Thyroid gland (tissue), 4 donors: Measurements from ENCODE around the gene TLE5. TPM values are rescaled to one million over a fixed set of nuclear protein-coding genes. Genes with fewer than 3 reads are reported as not detected.

Experiments
- DNase-seq, 2 donors: peaks; one replicate each; pipeline ENCODE4 v3.0.0-alpha.2; 2019
- H3K27ac ChIP-seq, 3 donors: fragments of 200-600 bp; sonication (generic); 1 replicate in 2 of 3; 2 replicates in 1 of 3; pipeline ENCODE4 v1.5.1; 2016 to 2019; ENCODE audit warnings: mild to moderate bottlenecking in 1 of 3, moderate library complexity in 1 of 3
- H3K27me3 ChIP-seq: fragments of 200-600 bp; sonication (generic); one replicate; pipeline ENCODE4 v1.5.1; 2019
- H3K36me3 ChIP-seq, 2 donors: fragments of 200-600 bp; sonication (generic); one replicate each; pipeline ENCODE4 v1.5.1; 2016 to 2019
- H3K4me1 ChIP-seq, 2 donors: fragments of 200-600 bp; sonication (generic); one replicate each; pipeline ENCODE4 v1.5.1; 2017 to 2019
- H3K4me3 ChIP-seq, 3 donors: fragments of 200-600 bp; sonication (generic); replicated peaks in 1 of 3; 1 replicate in 2 of 3; 2 replicates in 1 of 3; pipeline ENCODE4 v1.5.1; 2016; ENCODE audit warnings: mild to moderate bottlenecking in 1 of 3
- H3K9me3 ChIP-seq: fragments of 200-600 bp; sonication (generic); one replicate; pipeline ENCODE4 v1.5.1; 2017
- POLR2A ChIP-seq, 2 donors: fragments of 450-650 bp; IDR thresholded peaks; one replicate each; pipeline ENCODE4 v1.6.1; 2017; ENCODE audit warnings: antibody characterized with exemption in 2 of 2, mild to moderate bottlenecking in 2 of 2, moderate library complexity in 1 of 2
- WGBS, 2 donors: methylation state at CpG; one replicate each; pipeline ENCODE4 v1.1.5; 2017; 5-methylcytosine and 5-hydroxymethylcytosine counted together
- intact Hi-C: fragments of 100-400 bp; cut with DNase I; formaldehyde crosslinking; loops from one replicate; pipeline ENCODE4 v1.15.1; 2023
- total RNA-seq, 4 donors: library from RNA; depleted of rRNA; stranded (reverse); fragments of >200 nt; gene quantifications; one replicate each; pipeline ENCODE4 v1.2.3, GENCODE V29; 2016
- TF ChIP-seq, protein P1 (sequence below), 6 experiments: fragments of 200-600 bp in 3 of 6; fragments of 450-650 bp in 3 of 6; sonication (generic) in 3 of 6; IDR thresholded peaks; one replicate each; pipeline ENCODE4 v1.5.1; 2016 to 2019; ENCODE audit warnings: antibody characterized with exemption in 6 of 6, mild to moderate bottlenecking in 2 of 6, inconsistent platforms in 1 of 6, moderate library complexity in 1 of 6

The TLE5 gene
- total RNA-seq, 4 donors from 2014 or later: 398 to 892 (median 498) TPM

DNA sequence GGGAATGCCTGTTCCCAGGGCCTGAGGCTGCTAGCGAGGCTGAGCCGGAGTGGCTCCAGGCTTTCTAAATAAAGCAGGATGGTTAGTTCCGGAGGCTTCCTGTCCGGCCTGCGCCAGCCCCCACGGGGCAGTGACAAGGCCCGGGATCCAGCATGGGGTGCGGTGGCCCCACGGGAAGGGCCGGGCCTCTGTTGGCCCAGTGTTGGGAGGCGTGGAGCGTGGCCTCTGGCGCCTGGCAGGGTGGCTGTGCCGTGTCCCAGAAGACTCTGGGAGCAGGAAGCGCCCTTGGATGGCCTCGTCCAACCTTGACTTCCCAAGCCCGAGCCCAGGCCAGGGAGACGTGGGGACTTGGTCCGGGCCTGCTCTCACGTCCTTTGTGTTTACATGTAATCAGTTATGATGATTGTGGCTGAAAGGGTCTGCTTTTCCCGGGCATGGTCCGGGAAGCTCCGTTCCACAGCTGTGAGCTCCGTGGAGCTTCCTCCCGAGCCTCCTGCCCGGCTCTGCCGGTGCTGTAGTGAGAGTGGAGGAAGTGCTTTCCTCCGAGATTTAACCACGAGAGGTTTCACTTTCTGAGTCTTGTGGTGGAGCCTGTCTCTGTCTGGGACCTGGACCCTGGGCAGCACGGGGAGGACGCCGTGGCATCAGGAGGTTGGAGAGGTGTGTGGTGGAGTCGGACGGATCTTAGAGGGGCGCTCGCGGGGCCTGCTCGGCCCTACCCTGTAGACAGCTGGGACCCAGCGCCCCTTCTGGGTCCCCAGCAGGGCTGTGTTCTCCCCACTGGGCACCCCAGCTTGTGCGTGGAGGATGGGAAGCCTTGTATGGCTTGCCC lies 36.4 kb upstream of the TLE5 start:
- Histone ChIP-seq H3K4me1 (peaks cover 43 to 48% of the 10 kb centered on the region in 2 donors), H3K9me3 (no peaks in the 10 kb centered on the region), H3K27me3 (no peaks in the 10 kb centered on the region), H3K36me3 (no peaks in the 10 kb centered on the region), H3K4me3 (no peak overlapping the region), H3K27ac (peak overlapping the region; percentile 73 to 85 (median 83))
- WGBS, 2 donors: 50 to 51% methylated on average over 16 to 19 of the region's 40 CpGs
- no peak for TF ChIP-seq POLR2A (IDR thresholded peaks at IDR 0.05)
- TF ChIP-seq, protein P1, sequence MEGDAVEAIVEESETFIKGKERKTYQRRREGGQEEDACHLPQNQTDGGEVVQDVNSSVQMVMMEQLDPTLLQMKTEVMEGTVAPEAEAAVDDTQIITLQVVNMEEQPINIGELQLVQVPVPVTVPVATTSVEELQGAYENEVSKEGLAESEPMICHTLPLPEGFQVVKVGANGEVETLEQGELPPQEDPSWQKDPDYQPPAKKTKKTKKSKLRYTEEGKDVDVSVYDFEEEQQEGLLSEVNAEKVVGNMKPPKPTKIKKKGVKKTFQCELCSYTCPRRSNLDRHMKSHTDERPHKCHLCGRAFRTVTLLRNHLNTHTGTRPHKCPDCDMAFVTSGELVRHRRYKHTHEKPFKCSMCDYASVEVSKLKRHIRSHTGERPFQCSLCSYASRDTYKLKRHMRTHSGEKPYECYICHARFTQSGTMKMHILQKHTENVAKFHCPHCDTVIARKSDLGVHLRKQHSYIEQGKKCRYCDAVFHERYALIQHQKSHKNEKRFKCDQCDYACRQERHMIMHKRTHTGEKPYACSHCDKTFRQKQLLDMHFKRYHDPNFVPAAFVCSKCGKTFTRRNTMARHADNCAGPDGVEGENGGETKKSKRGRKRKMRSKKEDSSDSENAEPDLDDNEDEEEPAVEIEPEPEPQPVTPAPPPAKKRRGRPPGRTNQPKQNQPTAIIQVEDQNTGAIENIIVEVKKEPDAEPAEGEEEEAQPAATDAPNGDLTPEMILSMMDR (IDR thresholded peaks at IDR 0.05): no peak
- peak; percentile 57 to 68 for DNase-seq
- intact Hi-C loops: no loop called here

DNA sequence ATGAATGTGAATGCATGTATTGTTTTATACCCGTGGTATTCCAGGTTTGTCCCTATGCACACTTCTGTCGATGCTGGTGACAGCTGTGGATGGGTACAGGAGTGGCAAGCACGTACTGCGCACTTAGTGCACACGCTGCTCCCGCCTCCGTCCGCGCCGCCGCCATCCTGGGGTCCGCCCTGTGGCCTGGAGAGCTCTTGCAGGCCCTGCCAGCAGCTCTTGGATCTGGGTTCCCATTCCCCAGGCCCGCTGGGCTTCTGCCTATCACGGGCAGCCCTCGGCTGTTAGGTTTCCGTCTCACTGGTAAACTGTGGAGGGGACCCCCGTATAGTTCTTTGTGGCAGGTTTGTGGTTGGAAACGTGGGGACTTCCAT lies 35.8 kb upstream of the TLE5 start:
- WGBS, 2 donors: 77 to 89% methylated on average over 11 to 16 of the region's 18 CpGs
- H3K27me3 ChIP-seq: no peaks in the 10 kb centered on the region
- peak overlapping the region in 1 of 3 donors; percentile 9 for H3K4me3 ChIP-seq
- H3K9me3 ChIP-seq: no peaks in the 10 kb centered on the region
- TF ChIP-seq, protein P1 (IDR thresholded peaks at IDR 0.05): no peak
- no peak for TF ChIP-seq POLR2A (IDR thresholded peaks at IDR 0.05)
- intact Hi-C loops: no loop called here
- H3K4me1 ChIP-seq: peaks cover 40 to 45% of the 10 kb centered on the region in 2 donors
- peak overlapping the region; percentile 73 to 85 (median 83) for H3K27ac ChIP-seq
- no peak for DNase-seq
- no peaks in the 10 kb centered on the region for H3K36me3 ChIP-seq

- Histone ChIP-seq H3K27ac (peak overlapping the region; percentile 73 to 85 (median 83)), H3K9me3 (no peaks in the 10 kb centered on the region), H3K4me3 (peak overlapping the region in 1 of 3 donors; percentile 9), H3K4me1 (peaks cover 40 to 45% of the 10 kb centered on the region in 2 donors), H3K27me3 (no peaks in the 10 kb centered on the region), H3K36me3 (no peaks in the 10 kb centered on the region)
- intact Hi-C loops: no loop called here
- no peak for DNase-seq
- 91 to 92% methylated on average over 11 to 14 of the region's 24 CpGs for WGBS, 2 donors
- TF ChIP-seq, protein P1 (IDR thresholded peaks at IDR 0.05): no peak
- no peak for TF ChIP-seq POLR2A (IDR thresholded peaks at IDR 0.05)
These were observed 35.2 kb upstream of the TLE5 start for GRCh38 chr19:3097442-3097871.

GRCh38 chr19:3096902-3097326 lies 34.6 kb upstream of the TLE5 start:
- DNase-seq: no peak
- Histone ChIP-seq H3K9me3 (no peaks in the 10 kb centered on the region), H3K36me3 (no peaks in the 10 kb centered on the region), H3K4me3 (no peak overlapping the region), H3K27ac (peak overlapping the region in 2 of 3 donors; percentile 73 to 85), H3K4me1 (peaks cover 40 to 45% of the 10 kb centered on the region in 2 donors), H3K27me3 (no peaks in the 10 kb centered on the region)
- WGBS, 2 donors: 61 to 74% methylated on average over 3 to 5 of the region's 11 CpGs
- no peak for TF ChIP-seq POLR2A (IDR thresholded peaks at IDR 0.05)
- TF ChIP-seq, protein P1 (IDR thresholded peaks at IDR 0.05): no peak
- intact Hi-C loops: no loop called here

DNA sequence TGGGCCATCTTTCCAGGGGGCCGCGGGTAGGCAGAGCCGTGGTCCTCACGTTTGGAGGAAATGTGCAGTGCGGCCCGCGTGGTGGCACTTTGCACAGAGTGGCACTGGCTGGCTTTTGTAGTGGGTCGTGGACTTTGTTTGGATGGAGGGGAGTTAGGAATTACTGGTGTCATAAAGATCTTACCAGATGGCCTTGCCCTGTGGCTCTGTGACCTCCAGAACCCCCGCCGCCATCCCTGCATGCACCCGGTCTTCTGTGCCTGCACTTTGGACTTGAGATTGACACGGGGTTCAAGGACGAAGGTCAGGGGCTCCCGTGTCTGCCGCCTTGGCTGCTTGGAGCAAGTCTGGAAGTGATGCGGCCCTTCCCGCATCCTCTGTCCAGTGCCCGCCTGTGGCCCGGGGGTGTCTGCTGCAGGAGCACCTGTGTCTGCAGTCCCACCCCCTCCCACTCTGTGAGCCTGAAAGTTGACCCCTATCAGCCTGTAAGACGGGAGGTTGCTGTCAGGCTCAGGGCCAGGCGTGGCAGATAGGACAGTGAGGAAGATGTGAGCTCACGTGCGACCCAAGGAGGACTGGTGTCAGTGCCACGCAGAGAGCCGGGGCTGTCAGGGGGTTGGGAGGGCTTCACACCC lies 34.1 kb upstream of the TLE5 start:
- DNase-seq: no peak
- Histone ChIP-seq H3K4me1 (peaks cover 40 to 45% of the 10 kb centered on the region in 2 donors), H3K27ac (peak overlapping the region in 2 of 3 donors; percentile 73 to 85), H3K36me3 (no peaks in the 10 kb centered on the region), H3K9me3 (no peaks in the 10 kb centered on the region), H3K4me3 (peak overlapping the region in 1 of 3 donors; percentile 58), H3K27me3 (no peaks in the 10 kb centered on the region)
- 45 to 47% methylated on average over 17 to 23 of the region's 25 CpGs for WGBS, 2 donors
- intact Hi-C loops: no loop called here
- no peak for TF ChIP-seq POLR2A (IDR thresholded peaks at IDR 0.05)
- TF ChIP-seq, protein P1 (IDR thresholded peaks at IDR 0.05): no peak
